GM21786 (cell line): ENCODE measurements around the gene LSM12.
"Not testable (repeated sequence)": the region's sequence is repeated elsewhere in the genome, so short reads cannot be mapped to it uniquely, and the experiment has no call there.

Source experiments
- ATAC-seq: cut with Tn5 transposase; IDR thresholded peaks from one replicate; pipeline ENCODE4 v1.9.1; 2021; ENCODE audit not compliant: unreplicated experiment

The LSM12 gene

GRCh38 chr17:44008205-44008909, 58.1 kb downstream of the LSM12 start:
- ATAC-seq = no peak

DNA sequence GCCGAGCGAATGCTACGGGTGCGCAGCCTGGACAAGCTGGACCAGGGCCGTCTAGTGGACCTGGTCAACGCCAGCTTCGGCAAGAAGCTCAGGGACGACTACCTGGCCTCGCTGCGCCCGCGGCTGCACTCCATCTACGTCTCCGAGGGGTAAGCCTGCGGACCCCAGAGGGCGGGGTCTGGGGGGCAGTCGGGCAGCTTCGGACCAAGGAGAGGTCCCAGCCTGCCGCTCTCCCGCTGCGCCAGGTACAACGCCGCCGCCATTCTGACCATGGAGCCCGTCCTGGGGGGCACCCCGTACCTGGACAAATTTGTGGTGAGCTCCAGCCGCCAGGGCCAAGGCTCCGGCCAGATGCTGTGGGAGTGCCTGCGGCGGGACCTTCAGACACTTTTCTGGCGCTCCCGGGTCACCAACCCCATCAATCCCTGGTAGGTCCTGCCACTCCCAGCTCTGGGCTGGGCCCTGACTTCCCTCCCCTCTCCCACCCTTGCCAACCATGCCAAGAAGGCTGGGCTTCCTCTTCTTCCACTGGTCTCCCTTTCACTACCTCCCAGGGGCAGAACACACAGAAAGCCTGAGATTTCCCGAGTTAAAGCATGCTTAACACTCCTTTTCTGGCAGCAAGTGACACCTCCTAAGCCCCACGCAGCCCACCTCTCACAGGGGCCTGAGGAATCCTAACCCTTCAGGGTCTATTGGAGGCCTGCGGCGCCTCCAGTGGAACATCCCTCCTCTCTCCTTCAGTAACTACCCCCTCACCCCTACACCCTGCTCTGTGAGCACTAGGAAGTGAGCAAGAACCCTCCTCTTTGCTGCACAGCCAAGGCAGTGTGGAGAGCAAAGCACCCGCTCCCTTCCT, 58.9 kb downstream of the LSM12 start:
- ATAC-seq = peak; percentile 3

GRCh38 chr17:44006598-44007345, 59.7 kb downstream of the LSM12 start:
- ATAC-seq = peak; percentile 64

DNA sequence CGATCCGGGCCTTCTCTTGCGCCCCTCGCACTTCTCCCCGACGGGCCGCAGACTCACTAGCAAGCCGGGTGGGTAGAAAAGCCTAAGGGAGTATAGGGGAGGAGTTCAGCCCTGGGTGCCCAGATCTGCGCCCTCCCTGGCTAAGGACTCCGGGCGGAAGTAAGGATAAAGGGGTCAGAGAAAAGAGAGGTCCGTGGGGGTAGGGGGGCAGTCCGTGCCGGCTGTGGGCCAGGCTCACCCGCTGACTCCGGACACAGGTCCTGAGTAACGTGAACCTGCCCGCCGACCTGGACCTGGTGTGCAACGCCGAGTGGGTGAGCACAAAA, 60.2 kb downstream of the LSM12 start:
- ATAC-seq = no peak

DNA sequence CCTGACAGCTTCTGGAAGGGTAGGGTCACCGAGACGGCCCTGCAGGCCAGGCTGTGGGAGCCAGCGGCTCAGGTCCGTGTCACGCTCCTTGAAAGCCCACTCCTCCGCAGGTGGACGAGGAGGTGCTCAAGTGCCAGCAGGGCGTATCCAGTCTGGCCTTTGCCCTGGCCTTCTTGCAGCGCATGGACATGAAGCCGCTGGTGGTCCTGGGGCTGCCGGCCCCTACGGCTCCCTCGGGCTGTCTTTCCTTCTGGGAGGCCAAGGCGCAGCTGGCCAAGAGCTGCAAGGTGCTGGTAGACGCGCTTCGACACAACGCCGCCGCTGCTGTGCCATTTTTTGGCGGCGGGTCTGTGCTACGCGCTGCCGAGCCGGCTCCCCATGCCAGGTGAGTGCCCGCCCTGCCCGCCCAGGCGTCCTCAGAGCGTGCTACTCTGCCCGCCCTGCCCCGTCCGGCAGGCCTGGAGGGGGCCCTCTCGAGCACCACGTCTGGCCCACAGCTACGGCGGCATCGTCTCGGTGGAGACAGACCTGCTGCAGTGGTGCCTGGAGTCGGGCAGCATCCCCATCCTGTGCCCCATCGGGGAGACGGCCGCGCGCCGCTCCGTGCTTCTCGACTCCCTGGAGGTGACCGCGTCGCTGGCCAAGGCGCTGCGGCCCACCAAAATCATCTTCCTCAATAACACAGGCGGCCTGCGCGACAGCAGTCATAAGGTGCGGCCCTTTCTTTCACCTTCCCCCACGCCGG, 60.8 kb downstream of the LSM12 start:
- no peak for ATAC-seq

GRCh38 chr17:44004761-44005526, 61.5 kb downstream of the LSM12 start:
- ATAC-seq = no peak

- ATAC-seq = no peak
Observed at GRCh38 chr17:44004077-44004760, 62.3 kb downstream of the LSM12 start, which contains the start of gene NAGS. Gene NAGS (plus strand): TSS chr17:44004622. CDS start chr17:44004664, 42 bp downstream.

DNA sequence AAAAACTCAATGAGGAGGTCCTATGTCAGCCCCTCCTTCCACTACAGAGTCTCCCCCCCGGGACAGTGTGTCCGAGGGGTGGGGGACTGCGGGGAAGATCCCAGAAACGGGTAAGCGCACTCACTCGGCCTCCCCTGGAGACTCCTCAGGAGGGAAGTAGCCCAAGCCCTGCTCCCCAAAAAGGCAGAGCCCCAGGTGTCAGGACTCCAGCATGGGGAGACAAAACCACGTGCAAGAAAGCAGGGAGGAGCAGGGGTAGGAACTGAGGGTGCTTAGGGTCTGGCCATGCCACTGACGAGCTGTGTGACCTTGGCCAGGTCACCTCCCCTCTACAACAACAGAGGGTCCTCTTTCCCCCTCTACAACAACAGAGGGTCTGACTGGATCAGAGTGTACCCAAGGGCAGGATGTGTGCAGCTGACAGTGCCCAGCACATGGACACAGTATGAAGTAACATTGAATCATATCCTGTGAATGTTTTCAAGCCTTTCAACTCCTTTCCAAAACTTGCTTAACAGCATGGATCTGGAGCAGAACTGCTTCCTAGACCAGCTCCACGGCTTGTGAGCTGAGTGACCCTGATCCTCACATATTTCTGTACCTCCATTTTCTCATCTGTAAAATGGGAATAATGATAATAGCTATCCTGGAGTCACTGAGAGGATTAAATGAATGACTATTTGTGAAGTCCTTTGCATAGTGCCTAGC, 64.2 kb downstream of the LSM12 start:
- no peak for ATAC-seq

GRCh38 chr17:44001461-44001920, 65.0 kb downstream of the LSM12 start:
- ATAC-seq = no peak

GRCh38 chr17:44000871-44001460, 65.5 kb downstream of the LSM12 start:
- no peak for ATAC-seq

GRCh38 chr17:44000141-44000860, 66.2 kb downstream of the LSM12 start:
- ATAC-seq = no peak

DNA sequence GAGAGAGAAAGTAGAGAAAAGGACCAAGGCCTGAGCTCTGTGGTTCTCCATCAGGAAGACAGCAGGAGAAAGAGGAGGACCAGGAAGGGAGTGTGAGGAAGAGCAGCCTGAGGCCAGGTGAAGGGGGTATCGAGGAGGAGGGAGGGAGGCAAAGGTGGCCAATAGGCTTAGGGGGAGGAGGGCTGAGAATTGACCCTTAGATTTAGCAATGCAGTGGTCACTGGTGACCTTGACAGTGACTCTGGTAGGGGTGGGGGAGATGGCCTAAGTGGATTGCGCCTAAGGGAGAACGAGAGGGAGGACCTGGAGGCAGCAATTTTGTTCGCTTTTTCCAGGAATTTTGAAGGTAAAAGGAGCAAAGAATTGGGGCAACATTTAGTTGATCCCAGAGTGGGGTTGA, 67.4 kb downstream of the LSM12 start:
- no peak for ATAC-seq

GRCh38 chr17:43998552-43998951, 67.9 kb downstream of the LSM12 start:
- ATAC-seq = no peak

DNA sequence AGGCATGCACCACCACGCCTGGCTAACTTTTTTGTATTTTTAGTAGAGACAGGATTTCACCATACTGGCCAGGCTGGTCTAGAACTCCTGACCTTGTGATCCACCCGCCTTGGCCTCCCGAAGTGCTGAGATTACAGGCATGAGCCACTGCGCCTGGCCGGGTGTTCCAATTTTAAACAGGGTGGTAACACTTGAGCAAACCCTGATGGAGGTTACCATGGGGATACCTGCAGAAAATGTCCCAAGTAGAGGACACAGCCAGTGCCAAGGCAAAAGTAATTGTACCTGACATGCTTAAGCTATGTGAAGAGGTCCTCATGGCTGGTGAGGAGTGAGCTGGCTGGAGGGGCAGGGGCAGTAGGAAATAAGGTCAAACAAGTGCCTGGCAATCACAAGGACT, 69.3 kb downstream of the LSM12 start:
- ATAC-seq = not testable (repeated sequence)

- no peak for ATAC-seq
Observed at GRCh38 chr17:43995150-43995471, 71.4 kb downstream of the LSM12 start.

DNA sequence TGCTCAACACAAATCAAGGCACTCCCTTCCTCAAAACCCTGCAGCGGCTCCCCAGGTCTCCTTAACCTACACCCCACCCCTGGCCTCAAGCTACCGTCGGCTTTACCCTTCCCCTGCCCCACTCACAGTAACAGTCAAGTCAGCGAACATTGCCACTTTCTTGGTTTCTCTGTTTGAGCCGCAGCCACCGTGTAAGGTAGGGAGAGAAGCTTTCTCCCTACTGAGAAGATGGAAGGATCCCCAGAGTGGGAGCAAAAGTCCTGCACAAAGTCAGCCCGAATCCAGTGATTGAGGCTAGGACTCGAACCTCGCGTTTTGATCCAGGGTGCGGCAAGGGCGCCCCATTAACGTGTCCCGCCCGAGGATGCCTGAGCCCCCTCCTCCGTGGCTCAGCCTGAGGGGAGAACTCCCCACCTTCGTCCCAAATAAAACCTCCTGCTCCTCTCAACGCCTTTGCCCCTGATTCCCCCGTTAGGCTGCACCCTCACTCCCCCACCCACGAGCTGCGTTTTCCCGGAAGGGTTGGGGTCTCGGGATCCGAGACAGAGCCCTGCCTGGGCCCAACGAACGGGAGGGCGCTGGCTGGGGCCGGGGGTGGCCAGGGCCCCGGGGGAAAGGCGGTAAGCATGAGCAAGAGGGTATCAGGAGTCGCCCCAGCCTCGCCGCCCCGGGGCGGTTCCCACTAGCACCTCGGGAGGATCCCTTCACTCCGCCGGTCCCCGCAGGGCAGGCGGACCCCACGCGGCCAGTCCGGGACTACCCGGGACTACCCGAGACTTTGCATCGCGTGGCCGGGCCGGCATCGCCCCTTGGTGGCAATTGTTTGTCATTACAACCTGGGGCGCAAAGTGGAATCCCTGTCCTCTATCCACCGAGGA, 72.0 kb downstream of the LSM12 start:
- ATAC-seq = no peak

DNA sequence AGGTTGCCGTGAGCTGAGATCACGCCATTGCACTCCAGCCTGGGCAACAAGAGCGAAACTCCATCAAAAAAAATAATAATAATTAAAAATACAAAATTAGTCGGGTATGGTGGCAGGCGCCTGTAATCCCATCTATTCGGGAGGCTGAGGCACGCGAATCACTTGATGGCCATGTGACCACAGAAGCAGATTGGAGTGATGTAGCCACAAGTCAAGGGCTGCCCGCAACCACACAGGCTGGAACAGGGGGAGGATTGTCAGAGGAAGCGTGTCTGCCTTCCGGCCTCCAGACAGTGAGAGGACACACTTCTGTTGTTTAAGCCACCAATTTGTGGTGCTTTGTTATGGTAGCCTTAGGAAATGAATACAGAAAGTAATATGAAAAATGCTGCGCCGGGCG, 73.8 kb downstream of the LSM12 start:
- no peak for ATAC-seq
